Measurements from ENCODE around the gene RUNX1. TPM values are rescaled to one million over a fixed set of nuclear protein-coding genes. Genes with fewer than 3 reads are reported as not detected.

The RUNX1 gene
- total and polyA plus RNA-seq, 2 experiments from 2014 or later: 0.12 TPM; not detected in 1

DNA sequence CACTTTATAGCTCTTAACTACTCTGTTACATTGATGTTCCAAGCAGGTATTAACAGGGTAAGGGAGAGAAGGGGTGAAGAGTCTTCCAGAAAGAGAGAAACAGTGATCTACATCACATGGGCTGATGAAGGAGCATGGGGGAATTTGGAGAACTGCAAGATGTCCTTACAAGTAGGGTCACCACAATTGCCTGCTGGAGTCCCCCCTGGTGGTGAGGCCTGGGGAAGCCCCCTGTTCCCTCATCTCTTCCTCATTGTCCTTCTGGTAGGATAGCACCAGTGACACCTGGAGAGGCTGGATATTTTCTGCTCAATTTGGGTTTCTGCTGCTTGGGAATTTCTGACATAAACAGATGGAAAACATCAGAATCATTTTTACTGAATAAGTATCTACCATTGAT is 126.6 kb downstream of the RUNX1 start:
- TF ChIP-seq, protein P1, sequence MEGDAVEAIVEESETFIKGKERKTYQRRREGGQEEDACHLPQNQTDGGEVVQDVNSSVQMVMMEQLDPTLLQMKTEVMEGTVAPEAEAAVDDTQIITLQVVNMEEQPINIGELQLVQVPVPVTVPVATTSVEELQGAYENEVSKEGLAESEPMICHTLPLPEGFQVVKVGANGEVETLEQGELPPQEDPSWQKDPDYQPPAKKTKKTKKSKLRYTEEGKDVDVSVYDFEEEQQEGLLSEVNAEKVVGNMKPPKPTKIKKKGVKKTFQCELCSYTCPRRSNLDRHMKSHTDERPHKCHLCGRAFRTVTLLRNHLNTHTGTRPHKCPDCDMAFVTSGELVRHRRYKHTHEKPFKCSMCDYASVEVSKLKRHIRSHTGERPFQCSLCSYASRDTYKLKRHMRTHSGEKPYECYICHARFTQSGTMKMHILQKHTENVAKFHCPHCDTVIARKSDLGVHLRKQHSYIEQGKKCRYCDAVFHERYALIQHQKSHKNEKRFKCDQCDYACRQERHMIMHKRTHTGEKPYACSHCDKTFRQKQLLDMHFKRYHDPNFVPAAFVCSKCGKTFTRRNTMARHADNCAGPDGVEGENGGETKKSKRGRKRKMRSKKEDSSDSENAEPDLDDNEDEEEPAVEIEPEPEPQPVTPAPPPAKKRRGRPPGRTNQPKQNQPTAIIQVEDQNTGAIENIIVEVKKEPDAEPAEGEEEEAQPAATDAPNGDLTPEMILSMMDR (IDR thresholded peaks at IDR 0.05; ENCODE audit: low read depth, low read length): peak; percentile 9
- Histone ChIP-seq H3K4me1 (ENCODE audit: low read depth) (no peaks in the 10 kb centered on the region), H3K9me3 (ENCODE audit: low read depth) (no peaks in the 10 kb centered on the region), H3K4me3 (no peak overlapping the region), H3K27ac (no peak overlapping the region), H3K27me3 (peaks cover 43% of the 10 kb centered on the region), H3K36me3 (no peaks in the 10 kb centered on the region)
- no peak for DNase-seq (ENCODE audit: low read depth in 1 of 2, low spot score in 1 of 2)

GRCh38 chr21:34921151-34921550 is 128.0 kb downstream of the RUNX1 start:
- Histone ChIP-seq H3K36me3 (no peaks in the 10 kb centered on the region), H3K4me1 (ENCODE audit: low read depth) (no peaks in the 10 kb centered on the region), H3K27ac (no peak overlapping the region), H3K4me3 (no peak overlapping the region), H3K9me3 (ENCODE audit: low read depth) (no peaks in the 10 kb centered on the region), H3K27me3 (peaks cover 50% of the 10 kb centered on the region)
- TF ChIP-seq, protein P1 (IDR thresholded peaks at IDR 0.05; ENCODE audit: low read depth, low read length): no peak
- no peak for DNase-seq (ENCODE audit: low read depth in 1 of 2, low spot score in 1 of 2)

DNA sequence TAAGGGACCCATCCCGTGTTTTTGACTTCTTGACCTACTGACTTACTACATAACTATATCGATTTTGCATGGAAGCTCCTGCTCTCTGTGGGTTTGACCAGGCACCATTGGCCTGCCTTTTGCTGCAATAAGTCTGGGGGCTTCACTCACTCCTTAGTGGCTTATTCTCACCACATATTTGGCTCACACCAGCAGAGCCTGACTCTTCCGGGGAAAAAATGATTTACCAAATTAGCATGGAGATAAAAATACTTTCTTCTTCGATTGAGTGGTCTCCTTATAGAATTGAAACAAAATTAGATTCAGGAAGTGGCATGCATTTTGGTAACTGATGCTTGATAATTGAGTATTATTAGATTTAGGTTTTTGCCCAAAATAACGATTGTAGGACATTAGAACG is 129.7 kb downstream of the RUNX1 start:
- Histone ChIP-seq H3K36me3 (no peaks in the 10 kb centered on the region), H3K9me3 (ENCODE audit: low read depth) (no peaks in the 10 kb centered on the region), H3K4me3 (no peak overlapping the region), H3K27me3 (peaks cover 68% of the 10 kb centered on the region), H3K4me1 (ENCODE audit: low read depth) (no peaks in the 10 kb centered on the region), H3K27ac (no peak overlapping the region)
- DNase-seq (ENCODE audit: low read depth in 1 of 2, low spot score in 1 of 2): no peak
- TF ChIP-seq, protein P1 (IDR thresholded peaks at IDR 0.05; ENCODE audit: low read depth, low read length): no peak

- Histone ChIP-seq H3K4me3 (no peak overlapping the region), H3K27ac (no peak overlapping the region), H3K27me3 (peaks cover 81% of the 10 kb centered on the region), H3K36me3 (no peaks in the 10 kb centered on the region), H3K4me1 (ENCODE audit: low read depth) (no peaks in the 10 kb centered on the region), H3K9me3 (ENCODE audit: low read depth) (no peaks in the 10 kb centered on the region)
- TF ChIP-seq, protein P1 (IDR thresholded peaks at IDR 0.05; ENCODE audit: low read depth, low read length): no peak
- DNase-seq (ENCODE audit: low read depth in 1 of 2, low spot score in 1 of 2): peak in 1 of 2 donors; percentile 45
These were observed 132.7 kb downstream of the RUNX1 start for GRCh38 chr21:34916446-34916845.

DNA sequence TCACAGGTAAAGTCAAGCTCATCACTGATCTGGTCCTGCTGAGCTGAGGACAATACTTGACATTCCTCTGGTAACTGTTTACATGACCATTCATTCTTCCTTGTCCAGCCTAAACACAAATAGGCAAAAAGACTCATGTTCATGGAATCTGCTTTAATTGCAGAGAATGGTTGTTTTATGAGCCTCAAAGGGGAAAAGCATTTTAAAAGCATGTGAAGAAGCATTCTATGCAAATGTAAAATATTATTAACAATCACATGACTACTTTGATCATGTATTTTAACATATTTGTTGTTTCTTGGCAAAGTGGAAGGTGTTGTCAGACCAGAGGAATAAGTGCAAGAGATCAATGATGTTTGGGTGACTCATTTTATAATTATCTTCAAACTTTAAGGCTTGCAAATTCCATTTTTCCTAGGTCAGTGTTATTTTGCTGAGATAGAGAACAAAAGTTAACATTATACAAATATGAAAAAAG is 133.7 kb downstream of the RUNX1 start:
- TF ChIP-seq, protein P1 (IDR thresholded peaks at IDR 0.05; ENCODE audit: low read depth, low read length): no peak
- H3K27ac ChIP-seq: no peak overlapping the region
- peak in 1 of 2 donors; percentile 13 for DNase-seq (ENCODE audit: low read depth in 1 of 2, low spot score in 1 of 2)

More for the DNA sequence above, 133.7 kb downstream of the RUNX1 start:
- Histone ChIP-seq H3K27me3 (peaks cover 90% of the 10 kb centered on the region), H3K9me3 (ENCODE audit: low read depth) (no peaks in the 10 kb centered on the region), H3K36me3 (no peaks in the 10 kb centered on the region), H3K4me1 (ENCODE audit: low read depth) (no peaks in the 10 kb centered on the region), H3K4me3 (no peak overlapping the region)

All from cardiac muscle cell (in vitro differentiated cells and primary cell).